CD14-positive monocyte (primary cell): Measurements from ENCODE around the gene KAZALD1. TPM values are rescaled to one million over a fixed set of nuclear protein-coding genes. Genes with fewer than 3 reads are reported as not detected.

Experiments used
- DNase-seq, 3 donors: peaks; one replicate each; pipeline ENCODE4 v3.0.0-alpha.2; 2011 to 2022
- H2AFZ ChIP-seq: 2 replicates; pipeline ENCODE4 v1.6.0; 2012; ENCODE audit warnings: mild to moderate bottlenecking, low read depth, low read length, inconsistent platforms; ENCODE audit not compliant: insufficient read depth, poor library complexity, severe bottlenecking
- H3K27ac ChIP-seq, 2 donors: 1 replicate in 1 of 2; 2 replicates in 1 of 2; pipeline ENCODE4 v1.5.1; 2012 to 2013; ENCODE audit warnings: low read length in 2 of 2, control low read depth in 1 of 2, inconsistent platforms in 1 of 2, low read depth in 1 of 2, mild to moderate bottlenecking in 1 of 2
- H3K27me3 ChIP-seq, 2 donors: one replicate each; pipeline versions ENCODE4 v1.6.0 to v1.6.1; 2011 to 2013; ENCODE audit warnings: low read length in 2 of 2; ENCODE audit not compliant: control insufficient read depth in 2 of 2, insufficient read depth in 2 of 2
- H3K36me3 ChIP-seq, 2 donors: replicated peaks in 1 of 2; 1 replicate in 1 of 2; 2 replicates in 1 of 2; pipeline versions ENCODE4 v1.5.1 to v1.6.1; 2012 to 2013; ENCODE audit warnings: low read length in 2 of 2, control low read depth in 1 of 2, inconsistent platforms in 1 of 2, mild to moderate bottlenecking in 1 of 2; ENCODE audit not compliant: insufficient read depth in 2 of 2, control insufficient read depth in 1 of 2
- H3K4me1 ChIP-seq, 2 donors: 1 replicate in 1 of 2; 2 replicates in 1 of 2; pipeline versions ENCODE4 v1.5.1 to v1.6.1; 2012 to 2013; ENCODE audit warnings: low read length in 2 of 2, control low read depth in 1 of 2, inconsistent platforms in 1 of 2, mild to moderate bottlenecking in 1 of 2, moderate library complexity in 1 of 2; ENCODE audit not compliant: insufficient read depth in 2 of 2, control insufficient read depth in 1 of 2
- H3K4me2 ChIP-seq: replicated peaks from 2 replicates; pipeline ENCODE3; 2012; ENCODE audit warnings: low read length, moderate library complexity, mild to moderate bottlenecking; ENCODE audit not compliant: poor library complexity, severe bottlenecking; ENCODE audit errors: extremely low read depth
- H3K4me3 ChIP-seq, 3 experiments: fragments of 200-600 bp in 1 of 3; sonication (generic) in 1 of 3; replicated peaks in 1 of 3; 1 replicate in 2 of 3; 2 replicates in 1 of 3; pipeline ENCODE4 v1.5.1; 2011 to 2013; ENCODE audit warnings: low read length in 3 of 3, mild to moderate bottlenecking in 3 of 3, control low read depth in 2 of 3, low read depth in 2 of 3, inconsistent platforms in 1 of 3, moderate library complexity in 1 of 3
- H3K79me2 ChIP-seq: 2 replicates; pipeline ENCODE4 v1.6.0; 2012; ENCODE audit warnings: mild to moderate bottlenecking, control low read depth, inconsistent platforms, low read length, moderate library complexity; ENCODE audit not compliant: insufficient read depth
- H3K9ac ChIP-seq: 2 replicates; pipeline ENCODE4 v1.6.0; 2017; ENCODE audit warnings: low read length, mild to moderate bottlenecking; ENCODE audit not compliant: insufficient read depth, poor library complexity, severe bottlenecking
- H3K9me3 ChIP-seq, 2 donors: replicated peaks in 1 of 2; 1 replicate in 1 of 2; 2 replicates in 1 of 2; pipeline versions ENCODE4 v1.5.1 to v1.6.1; 2012 to 2013; ENCODE audit warnings: low read length in 2 of 2, control low read depth in 1 of 2; ENCODE audit not compliant: control insufficient read depth in 1 of 2, insufficient read depth in 1 of 2
- H4K20me1 ChIP-seq: 2 replicates; pipeline ENCODE4 v1.6.0; 2012; ENCODE audit warnings: mild to moderate bottlenecking, low read length, control low read depth, moderate library complexity; ENCODE audit not compliant: insufficient read depth
- H3K27ac Mint-ChIP-seq, 7 donors: one replicate each; pipeline ENCODE4 v1.8.0; 2020; ENCODE audit warnings: mild to moderate bottlenecking in 7 of 7, mixed read lengths in 7 of 7, moderate library complexity in 6 of 7, inconsistent platforms in 2 of 7
- H3K27me3 Mint-ChIP-seq, 3 donors: one replicate each; pipeline ENCODE4 v1.8.0; 2021 to 2022; ENCODE audit warnings: low read depth in 3 of 3, mild to moderate bottlenecking in 3 of 3, mixed read lengths in 3 of 3, moderate library complexity in 3 of 3, inconsistent platforms in 1 of 3
- H3K36me3 Mint-ChIP-seq, 2 donors: one replicate each; pipeline ENCODE4 v1.8.0; 2020; ENCODE audit warnings: mixed read lengths in 2 of 2, inconsistent platforms in 1 of 2, mild to moderate bottlenecking in 1 of 2
- H3K4me1 Mint-ChIP-seq: one replicate; pipeline ENCODE4 v1.8.0; 2020; ENCODE audit warnings: mild to moderate bottlenecking, mixed read lengths
- H3K4me3 Mint-ChIP-seq, 2 donors: one replicate each; pipeline ENCODE4 v1.8.0; 2020; ENCODE audit warnings: mild to moderate bottlenecking in 2 of 2, mixed read lengths in 2 of 2, moderate library complexity in 1 of 2
- H3K9me3 Mint-ChIP-seq, 7 donors: one replicate each; pipeline ENCODE4 v1.8.0; 2020 to 2022; ENCODE audit warnings: mixed read lengths in 7 of 7, mild to moderate bottlenecking in 6 of 7, moderate library complexity in 6 of 7, inconsistent platforms in 2 of 7
- WGBS: methylation state at CpG from one replicate; pipeline ENCODE4 v1.1.5; 2013; ENCODE audit warnings: missing lambda C conversion rate; ENCODE audit not compliant: insufficient coverage; 5-methylcytosine and 5-hydroxymethylcytosine counted together
- intact Hi-C, 2 donors: fragments of 100-400 bp; cut with micrococcal nuclease; formaldehyde crosslinking; loops; one replicate each; pipeline versions ENCODE4 v1.15.0 to v1.15.1; 2023
- polyA plus RNA-seq, 3 donors: library from polyadenylated mRNA; depleted of rRNA in 1 of 3; unstranded in 2 of 3; stranded (reverse) in 1 of 3; fragments of 300-500 nt in 2 of 3; fragments of >200 nt in 1 of 3; fragmentation: Illumina TruSeq in 2 of 3; gene quantifications; 1 replicate in 2 of 3; 2 replicates in 1 of 3; pipeline ENCODE4 v1.2.3, GENCODE V29; 2012 to 2021
- TF ChIP-seq, protein P1 (sequence below): fragments of 200-600 bp; IDR thresholded peaks from one replicate; pipeline ENCODE4 v1.8.0; 2022; ENCODE audit warnings: antibody characterized with exemption, mild to moderate bottlenecking

The KAZALD1 gene
- polyA plus RNA-seq, 3 donors: 0.15 to 6.6 (median 0.53) TPM

DNA sequence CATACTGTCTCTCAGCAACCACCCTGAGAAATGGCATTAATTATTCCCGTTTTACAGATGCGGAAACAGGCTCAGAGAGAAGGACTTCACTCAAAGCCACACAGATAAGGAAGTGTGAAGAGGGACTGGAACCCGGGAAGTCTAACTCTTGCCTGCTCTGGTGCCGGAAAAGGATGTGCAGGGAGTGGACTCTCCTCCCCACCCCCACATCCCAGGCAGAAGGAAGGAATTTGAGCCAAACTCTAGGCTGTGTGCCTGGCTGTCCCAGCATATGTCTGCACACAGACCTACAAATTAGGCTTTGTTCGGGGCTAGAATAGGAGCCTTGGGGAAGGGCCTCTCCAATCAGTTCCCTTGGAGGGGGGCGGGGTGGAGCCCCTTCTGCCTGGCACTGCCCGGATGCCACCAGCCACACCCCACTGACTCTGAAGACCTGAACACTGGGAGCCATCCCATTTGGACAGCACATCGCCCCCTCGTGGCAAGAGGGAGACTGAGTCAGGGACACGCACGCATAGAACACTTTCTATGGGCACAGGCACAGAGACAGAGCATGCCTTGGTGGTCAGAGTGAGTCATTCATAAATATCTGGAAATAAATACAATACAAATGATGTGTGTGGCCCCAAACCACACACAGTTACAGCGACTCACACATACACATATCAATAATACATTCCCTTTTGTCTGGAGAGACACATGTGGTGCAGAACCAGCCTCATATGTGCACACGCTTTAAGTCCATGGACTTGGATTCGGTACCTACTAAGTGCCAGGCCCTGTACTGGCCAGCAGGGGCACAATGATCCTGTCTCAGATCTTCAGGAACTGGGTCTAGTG is 49.0 kb upstream of the KAZALD1 start:
- peaks cover 6 to 8% of the 10 kb centered on the region in 2 donors for H3K4me1 ChIP-seq
- H3K36me3 ChIP-seq: no peaks in the 10 kb centered on the region
- H3K4me2 ChIP-seq: no peak overlapping the region
- H3K4me3 Mint-ChIP-seq: peak overlapping the region in 1 of 2 donors; percentile 24
- peak; percentile 62 to 87 (median 75) for DNase-seq
- H3K4me3 ChIP-seq: no peak overlapping the region
- no peak overlapping the region for H2AFZ ChIP-seq
- no peaks in the 10 kb centered on the region for H3K36me3 Mint-ChIP-seq
- no peak overlapping the region for H3K9ac ChIP-seq
- intact Hi-C loops: loop anchor here in 1 of 2 donors (5.0 kb wide), 1 partner anchor 45 kb away; the partner anchor contains the start of gene SEMA4G
- TF ChIP-seq, protein P1, sequence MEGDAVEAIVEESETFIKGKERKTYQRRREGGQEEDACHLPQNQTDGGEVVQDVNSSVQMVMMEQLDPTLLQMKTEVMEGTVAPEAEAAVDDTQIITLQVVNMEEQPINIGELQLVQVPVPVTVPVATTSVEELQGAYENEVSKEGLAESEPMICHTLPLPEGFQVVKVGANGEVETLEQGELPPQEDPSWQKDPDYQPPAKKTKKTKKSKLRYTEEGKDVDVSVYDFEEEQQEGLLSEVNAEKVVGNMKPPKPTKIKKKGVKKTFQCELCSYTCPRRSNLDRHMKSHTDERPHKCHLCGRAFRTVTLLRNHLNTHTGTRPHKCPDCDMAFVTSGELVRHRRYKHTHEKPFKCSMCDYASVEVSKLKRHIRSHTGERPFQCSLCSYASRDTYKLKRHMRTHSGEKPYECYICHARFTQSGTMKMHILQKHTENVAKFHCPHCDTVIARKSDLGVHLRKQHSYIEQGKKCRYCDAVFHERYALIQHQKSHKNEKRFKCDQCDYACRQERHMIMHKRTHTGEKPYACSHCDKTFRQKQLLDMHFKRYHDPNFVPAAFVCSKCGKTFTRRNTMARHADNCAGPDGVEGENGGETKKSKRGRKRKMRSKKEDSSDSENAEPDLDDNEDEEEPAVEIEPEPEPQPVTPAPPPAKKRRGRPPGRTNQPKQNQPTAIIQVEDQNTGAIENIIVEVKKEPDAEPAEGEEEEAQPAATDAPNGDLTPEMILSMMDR: peak; percentile 80
- WGBS: 10% methylated on average over 4 of the region's 14 CpGs
- H3K27ac Mint-ChIP-seq: peak overlapping the region in 4 of 7 donors; percentile 1 to 75 (median 25)
- no peaks in the 10 kb centered on the region for H3K79me2 ChIP-seq
- H3K27ac ChIP-seq: no peak overlapping the region
- no peaks in the 10 kb centered on the region for H3K9me3 ChIP-seq
- H3K27me3 Mint-ChIP-seq: peaks cover 12 to 28% (median 20%) of the 10 kb centered on the region in 3 donors
- peaks cover 0 to 3% (median 0%) of the 10 kb centered on the region in 7 donors for H3K9me3 Mint-ChIP-seq
- H3K4me1 Mint-ChIP-seq: peaks cover 19% of the 10 kb centered on the region
- H4K20me1 ChIP-seq: no peaks in the 10 kb centered on the region
- H3K27me3 ChIP-seq: peaks cover 0 to under 1% of the 10 kb centered on the region in 2 donors

DNA sequence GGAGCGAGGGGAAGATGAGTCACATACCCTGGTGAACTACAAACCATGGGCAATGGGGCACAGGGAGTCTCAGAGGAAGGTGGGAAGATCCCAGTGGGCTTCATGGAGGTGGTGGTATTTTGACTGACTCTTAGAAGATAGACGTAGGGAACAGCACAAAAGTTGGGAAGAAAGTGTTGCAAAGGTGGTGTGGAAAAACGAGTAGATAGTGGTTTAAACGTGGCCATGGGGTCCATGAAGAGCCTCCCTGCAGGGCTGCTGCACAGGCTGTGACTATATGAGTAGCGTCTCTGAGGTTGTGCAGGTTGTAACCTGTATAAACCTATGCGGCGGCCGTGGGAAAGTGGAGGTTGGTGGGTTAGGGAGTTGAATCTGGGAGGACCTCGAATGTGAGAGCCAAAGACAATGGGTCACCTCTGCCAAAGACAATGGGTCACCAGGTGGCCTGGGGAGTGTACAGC is 48.4 kb upstream of the KAZALD1 start:
- Mint-ChIP-seq H3K9me3 (peaks cover 0 to 3% (median 1%) of the 10 kb centered on the region in 7 donors), H3K4me1 (peaks cover 25% of the 10 kb centered on the region), H3K4me3 (peak overlapping the region in 1 of 2 donors; percentile 24), H3K27me3 (peaks cover 17 to 33% (median 25%) of the 10 kb centered on the region in 3 donors), H3K36me3 (no peaks in the 10 kb centered on the region), H3K27ac (peak overlapping the region in 6 of 7 donors; percentile 1 to 80 (median 30))
- Histone ChIP-seq H3K9ac (no peak overlapping the region), H4K20me1 (no peaks in the 10 kb centered on the region), H3K9me3 (no peaks in the 10 kb centered on the region), H3K4me2 (no peak overlapping the region), H2AFZ (no peak overlapping the region), H3K4me1 (peaks cover 12 to 15% of the 10 kb centered on the region in 2 donors), H3K79me2 (no peaks in the 10 kb centered on the region), H3K4me3 (no peak overlapping the region), H3K27me3 (peaks cover 0 to 5% of the 10 kb centered on the region in 2 donors), H3K36me3 (no peaks in the 10 kb centered on the region), H3K27ac (no peak overlapping the region)
- 50% methylated on average over 5 of the region's 9 CpGs for WGBS
- TF ChIP-seq, protein P1: no peak
- intact Hi-C loops: loop anchor here in 1 of 2 donors (5.0 kb wide), 1 partner anchor 46 kb away; the partner anchor contains the start of gene SEMA4G
- no peak for DNase-seq
